Astrocyte (in vitro differentiated cells and primary cell): Measurements from ENCODE around the gene ASB18. TPM values are rescaled to one million over a fixed set of nuclear protein-coding genes. Genes with fewer than 3 reads are reported as not detected.

Experiments
- DNase-seq: peaks from one replicate; pipeline ENCODE4 v3.0.0-alpha.2; 2010; ENCODE audit warnings: low read depth
- FAIRE-seq: peaks from 2 replicates; lab custom pipeline; 2011; peaks lifted over from hg19 to GRCh38; lab: Jason Lieb, UNC
- H2AFZ ChIP-seq: 2 replicates; pipeline ENCODE4 v1.6.0; 2012; ENCODE audit warnings: low read depth, low read length, inconsistent platforms
- H3K27ac ChIP-seq: 2 replicates; pipeline ENCODE4 v1.5.1; 2011; ENCODE audit warnings: low read depth, low read length, inconsistent platforms
- H3K27me3 ChIP-seq: 2 replicates; pipeline ENCODE4 v1.6.0; 2011; ENCODE audit warnings: low read length, inconsistent platforms; ENCODE audit not compliant: insufficient read depth
- H3K36me3 ChIP-seq: 2 replicates; pipeline ENCODE4 v1.5.1; 2011; ENCODE audit warnings: low read length, inconsistent platforms; ENCODE audit not compliant: insufficient read depth
- H3K4me1 ChIP-seq: 2 replicates; pipeline ENCODE4 v1.5.1; 2011; ENCODE audit warnings: low read length, inconsistent platforms; ENCODE audit not compliant: insufficient read depth
- H3K4me2 ChIP-seq: 2 replicates; pipeline ENCODE4 v1.6.0; 2012; ENCODE audit warnings: low read length, inconsistent platforms
- H3K4me3 ChIP-seq: 2 replicates; pipeline ENCODE4 v1.5.1; 2011; ENCODE audit warnings: low read depth, mild to moderate bottlenecking, low read length, inconsistent platforms; ENCODE audit not compliant: insufficient read depth
- H3K79me2 ChIP-seq: 2 replicates; pipeline ENCODE4 v1.6.0; 2012; ENCODE audit warnings: mild to moderate bottlenecking, low read length, inconsistent platforms; ENCODE audit not compliant: insufficient read depth
- H3K9ac ChIP-seq: 2 replicates; pipeline ENCODE4 v1.6.0; 2012; ENCODE audit warnings: mild to moderate bottlenecking, low read length, inconsistent platforms
- H3K9me3 ChIP-seq: 2 replicates; pipeline ENCODE4 v1.5.1; 2012; ENCODE audit warnings: low read depth, mild to moderate bottlenecking, low read length, inconsistent platforms; ENCODE audit not compliant: insufficient read depth
- H4K20me1 ChIP-seq: 2 replicates; pipeline ENCODE4 v1.6.0; 2012; ENCODE audit warnings: low read length, inconsistent platforms; ENCODE audit not compliant: insufficient read depth
- H3K27ac Mint-ChIP-seq: one replicate; pipeline ENCODE4 v1.8.0; 2021; ENCODE audit warnings: mild to moderate bottlenecking, mixed read lengths; ENCODE audit not compliant: unreplicated experiment
- H3K27me3 Mint-ChIP-seq: one replicate; pipeline ENCODE4 v1.8.0; 2021; ENCODE audit warnings: low read depth, mixed read lengths; ENCODE audit not compliant: unreplicated experiment
- H3K36me3 Mint-ChIP-seq: one replicate; pipeline ENCODE4 v1.8.0; 2021; ENCODE audit warnings: low read depth, mixed read lengths; ENCODE audit not compliant: unreplicated experiment
- H3K4me1 Mint-ChIP-seq: one replicate; pipeline ENCODE4 v1.8.0; 2021; ENCODE audit warnings: low read depth, mixed read lengths; ENCODE audit not compliant: unreplicated experiment
- H3K4me3 Mint-ChIP-seq: one replicate; pipeline ENCODE4 v1.8.0; 2021; ENCODE audit warnings: mild to moderate bottlenecking, moderate library complexity, mixed read lengths; ENCODE audit not compliant: unreplicated experiment
- H3K9me3 Mint-ChIP-seq: one replicate; pipeline ENCODE4 v1.8.0; 2021; ENCODE audit warnings: mild to moderate bottlenecking, mixed read lengths; ENCODE audit not compliant: unreplicated experiment
- CTCF ChIP-seq: IDR thresholded peaks from 2 replicates; pipeline ENCODE4 v1.5.1; 2011; ENCODE audit warnings: low read depth, mild to moderate bottlenecking, inconsistent platforms, low read length, moderate library complexity; ENCODE audit not compliant: insufficient read depth
- EZH2 ChIP-seq: IDR thresholded peaks from 2 replicates; pipeline ENCODE4 v1.6.1; 2012; ENCODE audit warnings: mild to moderate bottlenecking, low read length, inconsistent platforms; ENCODE audit not compliant: insufficient read depth
- total RNA-seq: library from RNA; stranded (reverse); gene quantifications from 2 replicates; pipeline ENCODE4 v1.2.1, GENCODE V29; 2021

ASB18 gene
- total RNA-seq, 1 donor from 2014 or later: not detected

DNA sequence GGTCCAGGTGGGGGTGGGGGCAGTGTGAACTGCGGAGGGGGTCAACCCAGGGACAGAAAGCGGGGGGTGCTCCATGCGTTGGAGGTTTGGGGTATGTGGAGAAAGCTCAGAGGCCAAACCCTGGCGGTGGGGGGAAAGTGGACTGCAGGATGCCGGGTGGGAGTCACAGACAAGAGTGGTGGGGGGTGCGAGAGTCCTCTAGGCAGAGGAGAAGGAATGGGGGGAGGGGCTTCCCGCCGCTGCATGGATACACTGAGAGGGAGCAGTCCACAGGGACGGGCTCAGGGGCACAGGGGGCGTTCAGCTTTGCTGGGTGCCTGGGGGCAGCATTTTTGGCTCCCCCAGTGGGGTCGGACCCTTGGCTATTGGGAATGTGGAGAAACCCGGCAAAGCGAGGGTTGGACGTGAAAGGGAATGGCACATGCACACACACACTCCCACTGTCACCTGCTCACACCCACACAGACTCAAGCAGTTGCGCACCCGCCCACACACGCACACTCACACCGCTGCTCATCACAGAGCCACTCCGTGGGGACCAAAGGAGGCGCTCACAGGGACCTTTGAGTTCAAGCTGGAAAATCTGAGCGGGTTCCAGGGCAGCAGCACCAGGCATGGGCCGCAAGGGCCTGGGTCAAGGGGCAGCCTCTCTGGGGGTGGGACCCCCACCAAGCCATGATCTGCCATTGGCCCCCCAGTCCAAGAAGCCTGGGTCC, 103.7 kb downstream of the ASB18 start:
- Histone ChIP-seq H3K27me3 (peaks cover 32% of the 10 kb centered on the region), H3K9ac (no peak overlapping the region), H3K4me1 (peaks cover 19% of the 10 kb centered on the region), H3K36me3 (no peaks in the 10 kb centered on the region), H2AFZ (no peak overlapping the region), H3K4me3 (no peak overlapping the region), H3K4me2 (no peak overlapping the region), H3K79me2 (no peaks in the 10 kb centered on the region), H4K20me1 (peaks cover 6% of the 10 kb centered on the region), H3K27ac (no peak overlapping the region), H3K9me3 (no peaks in the 10 kb centered on the region)
- Mint-ChIP-seq H3K27ac (no peak overlapping the region), H3K36me3 (no peaks in the 10 kb centered on the region), H3K4me1 (peaks cover 2% of the 10 kb centered on the region), H3K9me3 (peaks cover 3% of the 10 kb centered on the region), H3K27me3 (peaks cover 68% of the 10 kb centered on the region), H3K4me3 (no peak overlapping the region)
- no peak for TF ChIP-seq CTCF
- no peak for TF ChIP-seq EZH2
- no peak for FAIRE-seq
- DNase-seq: no peak

DNA sequence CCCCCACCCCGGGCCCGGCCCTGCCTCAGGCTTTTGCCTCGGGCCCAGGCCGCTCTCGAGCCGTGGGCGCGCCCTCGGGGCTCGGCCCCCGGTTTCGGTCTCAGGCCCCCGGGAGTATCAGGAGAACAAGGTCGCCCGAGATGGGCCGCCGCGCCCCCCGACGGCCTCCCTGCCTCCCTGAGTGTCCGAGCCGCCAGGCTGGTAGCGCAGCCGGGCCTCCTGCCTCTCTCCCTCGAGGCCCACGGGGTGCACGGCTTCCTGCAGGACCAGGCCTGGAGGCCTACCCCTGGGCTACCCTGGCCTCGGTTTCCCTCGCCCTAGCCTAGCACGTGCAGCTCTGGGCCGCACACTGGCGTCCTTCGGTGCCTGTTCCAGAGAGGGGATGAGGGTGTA, 104.4 kb downstream of the ASB18 start:
- no peak overlapping the region for H3K27ac ChIP-seq
- H3K4me3 Mint-ChIP-seq: no peak overlapping the region
- H2AFZ ChIP-seq: no peak overlapping the region
- no peak overlapping the region for H3K4me2 ChIP-seq
- H4K20me1 ChIP-seq: peaks cover 6% of the 10 kb centered on the region
- H3K4me1 ChIP-seq: peaks cover 15% of the 10 kb centered on the region
- H3K36me3 Mint-ChIP-seq: no peaks in the 10 kb centered on the region
- H3K4me1 Mint-ChIP-seq: peaks cover 1% of the 10 kb centered on the region
- no peaks in the 10 kb centered on the region for H3K79me2 ChIP-seq
- peaks cover 27% of the 10 kb centered on the region for H3K27me3 ChIP-seq
- no peaks in the 10 kb centered on the region for H3K36me3 ChIP-seq
- H3K9ac ChIP-seq: no peak overlapping the region
- no peak for DNase-seq
- no peak for TF ChIP-seq CTCF
- no peak for TF ChIP-seq EZH2
- peaks cover 2% of the 10 kb centered on the region for H3K9me3 Mint-ChIP-seq
- H3K9me3 ChIP-seq: no peaks in the 10 kb centered on the region
- H3K27me3 Mint-ChIP-seq: peaks cover 67% of the 10 kb centered on the region
- no peak overlapping the region for H3K4me3 ChIP-seq
- no peak for FAIRE-seq
- H3K27ac Mint-ChIP-seq: no peak overlapping the region
